ENCODE measurements around the gene IL1RAPL2.

DNA sequence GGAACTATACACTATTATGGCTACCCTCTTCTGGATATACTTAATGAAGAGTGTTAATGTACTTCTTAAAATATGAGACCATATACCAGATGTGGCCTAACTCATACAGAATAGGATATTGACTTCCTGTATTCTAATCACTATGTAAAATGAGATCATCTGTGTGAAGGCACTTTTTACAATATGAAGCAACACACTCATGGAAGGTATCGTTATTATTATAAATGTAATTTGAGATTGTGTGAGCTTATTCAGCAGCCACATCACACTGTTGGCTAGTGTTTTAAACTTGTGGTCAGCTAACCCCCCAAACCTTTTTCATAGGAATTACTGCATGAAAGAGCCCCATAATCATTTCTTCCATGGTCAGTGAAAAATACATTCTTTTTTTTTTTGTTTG is 936.3 kb downstream of the IL1RAPL2 start:
- no peak for TF ChIP-seq CTCF (IDR thresholded peaks at IDR 0.05; ENCODE audit: low read depth, low read length)
- TF ChIP-seq EZH2phosphoT487 (IDR thresholded peaks at IDR 0.05; ENCODE audit: low read depth) = no peak

All from OCI-LY3 (cell line).